ENCODE results near the gene ROR2.
"Not testable (repeated sequence)": the region's sequence is repeated elsewhere in the genome, so short reads cannot be mapped to it uniquely, and the experiment has no call there.

ROR2 gene

GRCh38 chr9:91677822-91678436, 272.1 kb downstream of the ROR2 start:
- DNase-seq (ENCODE audit: low spot score), result no peak

- DNase-seq (ENCODE audit: low spot score), result no peak
These were observed 272.7 kb downstream of the ROR2 start for GRCh38 chr9:91677331-91677730.

- no peak for DNase-seq (ENCODE audit: low spot score)
These were observed 274.0 kb downstream of the ROR2 start for GRCh38 chr9:91676046-91676445.

GRCh38 chr9:91664663-91665062, 285.4 kb downstream of the ROR2 start:
- DNase-seq (ENCODE audit: low spot score), result no peak

GRCh38 chr9:91663858-91664257, 286.2 kb downstream of the ROR2 start:
- no peak for DNase-seq (ENCODE audit: low spot score)

GRCh38 chr9:91661451-91661850, 288.6 kb downstream of the ROR2 start:
- no peak for DNase-seq (ENCODE audit: low spot score)

- DNase-seq (ENCODE audit: low spot score), result no peak
These were observed 289.5 kb downstream of the ROR2 start for GRCh38 chr9:91660521-91660920.

GRCh38 chr9:91659529-91660495, 290.2 kb downstream of the ROR2 start:
- no peak for DNase-seq (ENCODE audit: low spot score)

GRCh38 chr9:91658513-91659105, 291.4 kb downstream of the ROR2 start:
- no peak for DNase-seq (ENCODE audit: low spot score)

GRCh38 chr9:91657501-91657900, 292.5 kb downstream of the ROR2 start:
- no peak for DNase-seq (ENCODE audit: low spot score)

- no peak for DNase-seq (ENCODE audit: low spot score)
These were observed 294.4 kb downstream of the ROR2 start for GRCh38 chr9:91655658-91656057.

GRCh38 chr9:91655215-91655614, 294.8 kb downstream of the ROR2 start:
- DNase-seq (ENCODE audit: low spot score), result no peak

GRCh38 chr9:91654527-91654926, 295.5 kb downstream of the ROR2 start:
- DNase-seq (ENCODE audit: low spot score), result no peak

- no peak for DNase-seq (ENCODE audit: low spot score)
These were observed 302.7 kb downstream of the ROR2 start for GRCh38 chr9:91647371-91647770.

GRCh38 chr9:91646702-91647101, 303.3 kb downstream of the ROR2 start:
- no peak for DNase-seq (ENCODE audit: low spot score)

GRCh38 chr9:91644433-91644832, 305.6 kb downstream of the ROR2 start:
- DNase-seq (ENCODE audit: low spot score), result no peak

GRCh38 chr9:91643481-91644077, 306.4 kb downstream of the ROR2 start:
- no peak for DNase-seq (ENCODE audit: low spot score)

GRCh38 chr9:91642771-91643170, 307.3 kb downstream of the ROR2 start:
- no peak for DNase-seq (ENCODE audit: low spot score)

- DNase-seq (ENCODE audit: low spot score), result no peak
These were observed 309.6 kb downstream of the ROR2 start for GRCh38 chr9:91640428-91640827.

- no peak for DNase-seq (ENCODE audit: low spot score)
These were observed 311.0 kb downstream of the ROR2 start for GRCh38 chr9:91639054-91639453.

- DNase-seq (ENCODE audit: low spot score), result not testable (repeated sequence)
These were observed 315.2 kb downstream of the ROR2 start for GRCh38 chr9:91634832-91635231.

GRCh38 chr9:91629718-91630117, 320.3 kb downstream of the ROR2 start:
- DNase-seq (ENCODE audit: low spot score), result no peak

- DNase-seq (ENCODE audit: low spot score), result no peak
These were observed 321.1 kb downstream of the ROR2 start for GRCh38 chr9:91628892-91629291.

Measured in hepatic stellate cell (primary cell).